OCI-LY1 (cell line): Measurements from ENCODE around the gene HCFC1.
"Not testable (repeated sequence)": the region's sequence is repeated elsewhere in the genome, so short reads cannot be mapped to it uniquely, and the experiment has no call there.

Experiments
- H2AFZ ChIP-seq: fragments of 200-600 bp; sonication (generic), shearing (Covaris generic); 2 replicates; pipeline ENCODE4 v1.6.0; 2014; ENCODE audit warnings: antibody characterized with exemption, mild to moderate bottlenecking, low read length
- H3F3A ChIP-seq: fragments of 200-600 bp; sonication (generic), shearing (Covaris generic); 2 replicates; pipeline ENCODE4 v1.6.0; 2014; ENCODE audit warnings: mild to moderate bottlenecking, antibody characterized with exemption, low read length, moderate library complexity; ENCODE audit not compliant: insufficient read depth
- H3K27ac ChIP-seq: fragments of 200-600 bp; sonication (generic); 2 replicates; pipeline ENCODE4 v1.5.1; 2014; ENCODE audit warnings: low read length, mixed run types, mild to moderate bottlenecking, low read depth; ENCODE audit not compliant: poor library complexity, severe bottlenecking
- H3K27me3 ChIP-seq: fragments of 200-600 bp; sonication (generic); 2 replicates; pipeline ENCODE4 v1.6.0; 2014; ENCODE audit warnings: antibody characterized with exemption, mild to moderate bottlenecking, low read length, moderate library complexity; ENCODE audit not compliant: insufficient read depth
- H3K36me3 ChIP-seq: fragments of 200-600 bp; sonication (generic); 2 replicates; pipeline ENCODE4 v1.6.1; 2014; ENCODE audit warnings: mild to moderate bottlenecking, antibody characterized with exemption, low read length, moderate library complexity, mixed read lengths; ENCODE audit not compliant: insufficient read depth
- H3K4me1 ChIP-seq: fragments of 200-600 bp; sonication (generic); 2 replicates; pipeline ENCODE4 v1.5.1; 2014; ENCODE audit warnings: mild to moderate bottlenecking, low read length, moderate library complexity; ENCODE audit not compliant: insufficient read depth, severe bottlenecking
- H3K4me2 ChIP-seq: fragments of 200-600 bp; sonication (generic), shearing (Covaris generic); 2 replicates; pipeline ENCODE4 v1.6.1; 2014; ENCODE audit warnings: low read length
- H3K4me3 ChIP-seq: fragments of 200-600 bp; sonication (generic); 2 replicates; pipeline ENCODE4 v1.5.1; 2014; ENCODE audit warnings: low read length, low read depth, mild to moderate bottlenecking, mixed read lengths; ENCODE audit not compliant: poor library complexity, severe bottlenecking
- H3K79me2 ChIP-seq: fragments of 200-600 bp; shearing (Covaris generic); 2 replicates; pipeline ENCODE4 v1.6.1; 2016; ENCODE audit warnings: mixed run types, low read length, mixed read lengths; ENCODE audit not compliant: insufficient read depth
- H3K9ac ChIP-seq: fragments of 200-600 bp; sonication (generic), shearing (Covaris generic); 2 replicates; pipeline ENCODE4 v1.6.1; 2014; ENCODE audit warnings: mild to moderate bottlenecking, low read length, mixed read lengths
- H3K9me2 ChIP-seq: fragments of 200-600 bp; sonication (generic), shearing (Covaris generic); 2 replicates; pipeline ENCODE4 v1.6.1; 2014; ENCODE audit warnings: low read depth, mild to moderate bottlenecking, low read length, mixed read lengths
- H3K9me3 ChIP-seq: fragments of 200-600 bp; shearing (Covaris generic); 2 replicates; pipeline ENCODE4 v1.6.1; 2014; ENCODE audit warnings: low read length, mixed read lengths
- H4K20me1 ChIP-seq: fragments of 200-600 bp; sonication (generic), shearing (Covaris generic); 2 replicates; pipeline ENCODE4 v1.6.0; 2016; ENCODE audit warnings: mild to moderate bottlenecking, low read length; ENCODE audit not compliant: insufficient read depth
- EZH2 ChIP-seq: fragments of 200-600 bp; sonication (generic), shearing (Covaris generic); IDR thresholded peaks from 2 replicates; pipeline ENCODE4 v1.8.0; 2017; ENCODE audit warnings: borderline replicate concordance, mixed run types, mild to moderate bottlenecking, antibody characterized with exemption, low read length, moderate library complexity, mixed read lengths
- TF ChIP-seq, protein P1 (sequence below): fragments of 200-600 bp; sonication (generic), shearing (Covaris generic); IDR thresholded peaks from 2 replicates; pipeline ENCODE4 v1.5.1; 2017; ENCODE audit warnings: mild to moderate bottlenecking, antibody characterized with exemption, low read length, moderate library complexity, mixed read lengths

The HCFC1 gene

GRCh38 chrX:153995504-153995903 is 23.9 kb upstream of the HCFC1 start:
- no peak overlapping the region for H2AFZ ChIP-seq
- H3K27ac ChIP-seq: no peak overlapping the region
- no peaks in the 10 kb centered on the region for H3K79me2 ChIP-seq
- H3K36me3 ChIP-seq: no peaks in the 10 kb centered on the region
- H3K27me3 ChIP-seq: no peaks in the 10 kb centered on the region
- no peaks in the 10 kb centered on the region for H3K9me2 ChIP-seq
- no peak overlapping the region for H3K9ac ChIP-seq
- H3K4me1 ChIP-seq: no peaks in the 10 kb centered on the region
- no peak overlapping the region for H3K4me2 ChIP-seq
- H4K20me1 ChIP-seq: no peaks in the 10 kb centered on the region
- TF ChIP-seq EZH2: no peak
- TF ChIP-seq, protein P1, sequence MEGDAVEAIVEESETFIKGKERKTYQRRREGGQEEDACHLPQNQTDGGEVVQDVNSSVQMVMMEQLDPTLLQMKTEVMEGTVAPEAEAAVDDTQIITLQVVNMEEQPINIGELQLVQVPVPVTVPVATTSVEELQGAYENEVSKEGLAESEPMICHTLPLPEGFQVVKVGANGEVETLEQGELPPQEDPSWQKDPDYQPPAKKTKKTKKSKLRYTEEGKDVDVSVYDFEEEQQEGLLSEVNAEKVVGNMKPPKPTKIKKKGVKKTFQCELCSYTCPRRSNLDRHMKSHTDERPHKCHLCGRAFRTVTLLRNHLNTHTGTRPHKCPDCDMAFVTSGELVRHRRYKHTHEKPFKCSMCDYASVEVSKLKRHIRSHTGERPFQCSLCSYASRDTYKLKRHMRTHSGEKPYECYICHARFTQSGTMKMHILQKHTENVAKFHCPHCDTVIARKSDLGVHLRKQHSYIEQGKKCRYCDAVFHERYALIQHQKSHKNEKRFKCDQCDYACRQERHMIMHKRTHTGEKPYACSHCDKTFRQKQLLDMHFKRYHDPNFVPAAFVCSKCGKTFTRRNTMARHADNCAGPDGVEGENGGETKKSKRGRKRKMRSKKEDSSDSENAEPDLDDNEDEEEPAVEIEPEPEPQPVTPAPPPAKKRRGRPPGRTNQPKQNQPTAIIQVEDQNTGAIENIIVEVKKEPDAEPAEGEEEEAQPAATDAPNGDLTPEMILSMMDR: no peak
- H3F3A ChIP-seq: no peaks in the 10 kb centered on the region
- no peaks in the 10 kb centered on the region for H3K9me3 ChIP-seq
- no peak overlapping the region for H3K4me3 ChIP-seq

DNA sequence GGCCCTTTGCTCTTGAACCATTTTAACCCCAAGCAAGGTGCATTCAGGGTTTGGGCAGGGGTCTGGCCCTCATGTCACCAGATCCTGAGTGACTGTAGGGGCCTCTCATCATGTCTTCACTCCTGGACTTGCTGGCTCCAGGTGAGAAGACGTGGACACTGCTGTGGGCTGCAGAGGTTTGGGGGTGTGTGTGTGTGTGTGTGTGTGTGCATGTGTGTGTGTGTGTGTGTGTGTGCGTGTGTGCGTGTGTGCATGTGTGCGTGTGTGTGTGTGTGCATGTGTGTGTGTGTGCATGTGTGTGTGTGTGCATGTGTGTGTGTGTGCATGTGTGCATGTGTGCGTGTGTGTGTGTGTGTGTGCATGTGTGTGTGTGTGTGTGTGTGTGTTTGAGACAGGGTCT is 22.8 kb upstream of the HCFC1 start:
- not testable (repeated sequence) for H3K9me2 ChIP-seq, H3K9ac ChIP-seq, H3K36me3 ChIP-seq, H3K79me2 ChIP-seq, H2AFZ ChIP-seq, H3K9me3 ChIP-seq, H3K4me1 ChIP-seq, H3K27me3 ChIP-seq, H4K20me1 ChIP-seq, H3K4me2 ChIP-seq, H3K27ac ChIP-seq, H3K4me3 ChIP-seq, H3F3A ChIP-seq

DNA sequence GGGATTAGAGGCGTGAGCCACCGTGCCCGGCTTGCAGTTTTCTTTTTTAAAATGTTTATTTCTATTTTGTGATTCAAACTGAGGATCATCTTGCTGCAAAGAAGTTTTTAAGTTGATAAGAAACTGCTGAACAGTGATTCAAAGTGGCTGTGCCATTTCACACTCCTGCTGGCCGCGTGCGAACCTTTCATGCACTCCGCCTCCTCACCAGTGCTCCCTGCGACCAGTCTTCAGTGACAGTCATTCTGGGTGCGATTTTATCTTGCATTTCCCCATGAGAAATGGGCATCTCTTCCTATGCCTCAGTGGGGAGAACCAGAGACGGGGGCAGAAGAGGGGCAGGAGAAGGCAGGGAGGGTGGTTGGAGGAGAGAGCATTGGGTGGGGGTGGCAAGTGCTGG is 22.4 kb upstream of the HCFC1 start:
- no peak for TF ChIP-seq EZH2
- TF ChIP-seq, protein P1: no peak
- no peaks in the 10 kb centered on the region for H3K9me3 ChIP-seq

DNA sequence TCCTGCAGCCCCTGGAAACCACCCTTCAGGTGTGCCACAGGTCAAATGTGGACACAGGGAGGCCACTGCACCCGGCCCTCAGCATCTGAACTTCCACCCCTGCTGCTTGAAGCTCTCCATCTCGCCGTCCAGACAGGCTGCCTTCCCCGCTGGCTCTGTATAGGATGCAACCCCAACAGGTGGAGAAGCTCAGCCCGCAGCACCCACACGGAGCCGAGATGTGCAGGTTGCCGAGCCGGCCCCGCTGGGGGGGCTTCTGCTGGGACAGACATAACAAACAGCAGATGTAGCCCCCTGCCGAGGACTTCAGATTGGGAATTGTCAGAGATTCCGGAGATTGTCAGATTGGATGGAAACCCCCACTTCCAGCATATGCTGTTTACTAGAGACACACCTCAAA is 21.5 kb upstream of the HCFC1 start:
- Histone ChIP-seq H2AFZ (no peak overlapping the region), H3K79me2 (no peaks in the 10 kb centered on the region), H3F3A (no peaks in the 10 kb centered on the region), H3K9me3 (no peaks in the 10 kb centered on the region), H3K9ac (no peak overlapping the region), H3K4me3 (no peak overlapping the region), H3K4me1 (peaks cover 5% of the 10 kb centered on the region), H3K9me2 (no peaks in the 10 kb centered on the region), H3K27ac (no peak overlapping the region), H3K27me3 (no peaks in the 10 kb centered on the region), H3K36me3 (no peaks in the 10 kb centered on the region), H4K20me1 (no peaks in the 10 kb centered on the region), H3K4me2 (no peak overlapping the region)
- TF ChIP-seq, protein P1: no peak
- no peak for TF ChIP-seq EZH2

More for the DNA sequence above, 22.4 kb upstream of the HCFC1 start:
- H3K4me3 ChIP-seq: no peak overlapping the region
- no peaks in the 10 kb centered on the region for H3K27me3 ChIP-seq
- H3K79me2 ChIP-seq: no peaks in the 10 kb centered on the region
- H3K36me3 ChIP-seq: no peaks in the 10 kb centered on the region
- no peaks in the 10 kb centered on the region for H3K9me2 ChIP-seq
- H4K20me1 ChIP-seq: no peaks in the 10 kb centered on the region
- H3F3A ChIP-seq: no peaks in the 10 kb centered on the region
- H3K27ac ChIP-seq: no peak overlapping the region
- H3K4me1 ChIP-seq: peaks cover 5% of the 10 kb centered on the region
- H3K9ac ChIP-seq: no peak overlapping the region
- H2AFZ ChIP-seq: no peak overlapping the region
- H3K4me2 ChIP-seq: no peak overlapping the region
